Upper lobe of left lung (tissue), 4 donors: ENCODE measurements around the gene TSG101.

ENCODE experiments used
- CTCF ChIP-seq, 6 experiments: fragments of 450-650 bp in 4 of 6; fragments of 200-600 bp in 2 of 6; sonication (generic) in 2 of 6; IDR thresholded peaks; one replicate each; pipeline ENCODE4 v1.5.1; 2016 to 2019; ENCODE audit warnings: antibody characterized with exemption in 6 of 6
- EP300 ChIP-seq, 4 donors: sonication (generic); formaldehyde crosslinking; IDR thresholded peaks; one replicate each; pipeline ENCODE4 v1.5.1; 2017; ENCODE audit warnings: antibody characterized with exemption in 4 of 4, control low read depth in 2 of 4
- POLR2A ChIP-seq, 4 donors: fragments of 450-650 bp; IDR thresholded peaks; one replicate each; pipeline ENCODE4 v1.5.1; 2016 to 2017; ENCODE audit warnings: antibody characterized with exemption in 4 of 4, mild to moderate bottlenecking in 2 of 4
- POLR2AphosphoS5 ChIP-seq, 2 donors: sonication (generic); formaldehyde crosslinking; IDR thresholded peaks; one replicate each; pipeline ENCODE4 v1.5.1; 2017; ENCODE audit warnings: antibody characterized with exemption in 2 of 2

DNA sequence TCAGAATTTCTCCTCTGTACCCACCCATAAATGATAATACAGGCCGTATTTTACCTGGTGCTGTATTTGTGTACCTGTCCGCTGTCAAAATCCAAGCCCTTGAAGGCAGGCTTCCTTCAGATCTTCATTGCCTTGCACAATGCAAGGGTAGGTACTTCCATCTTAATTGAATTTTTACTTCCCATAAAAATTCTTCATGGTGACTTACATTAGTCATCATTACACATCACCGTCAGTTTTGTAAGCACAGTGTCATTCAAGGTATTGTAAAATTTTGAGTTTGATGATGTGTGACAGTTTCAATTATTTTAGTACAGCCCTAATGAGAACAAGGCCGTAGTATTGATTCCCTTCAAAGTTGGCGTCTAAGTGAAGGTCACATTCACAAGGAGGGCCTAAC lies 770 bp upstream of the TSG101 start:
- TF ChIP-seq POLR2A (IDR thresholded peaks at IDR 0.05) (no peak), CTCF (IDR thresholded peaks at IDR 0.05) (no peak), EP300 (IDR thresholded peaks at IDR 0.05) (no peak), POLR2AphosphoS5 (IDR thresholded peaks at IDR 0.05) (no peak)
